ENCODE measurements around the gene CCIN. TPM values are rescaled to one million over a fixed set of nuclear protein-coding genes. Genes with fewer than 3 reads are reported as not detected.

CCIN gene
- total RNA-seq, 2 donors from 2014 or later: 1.6 to 2.3 TPM

DNA sequence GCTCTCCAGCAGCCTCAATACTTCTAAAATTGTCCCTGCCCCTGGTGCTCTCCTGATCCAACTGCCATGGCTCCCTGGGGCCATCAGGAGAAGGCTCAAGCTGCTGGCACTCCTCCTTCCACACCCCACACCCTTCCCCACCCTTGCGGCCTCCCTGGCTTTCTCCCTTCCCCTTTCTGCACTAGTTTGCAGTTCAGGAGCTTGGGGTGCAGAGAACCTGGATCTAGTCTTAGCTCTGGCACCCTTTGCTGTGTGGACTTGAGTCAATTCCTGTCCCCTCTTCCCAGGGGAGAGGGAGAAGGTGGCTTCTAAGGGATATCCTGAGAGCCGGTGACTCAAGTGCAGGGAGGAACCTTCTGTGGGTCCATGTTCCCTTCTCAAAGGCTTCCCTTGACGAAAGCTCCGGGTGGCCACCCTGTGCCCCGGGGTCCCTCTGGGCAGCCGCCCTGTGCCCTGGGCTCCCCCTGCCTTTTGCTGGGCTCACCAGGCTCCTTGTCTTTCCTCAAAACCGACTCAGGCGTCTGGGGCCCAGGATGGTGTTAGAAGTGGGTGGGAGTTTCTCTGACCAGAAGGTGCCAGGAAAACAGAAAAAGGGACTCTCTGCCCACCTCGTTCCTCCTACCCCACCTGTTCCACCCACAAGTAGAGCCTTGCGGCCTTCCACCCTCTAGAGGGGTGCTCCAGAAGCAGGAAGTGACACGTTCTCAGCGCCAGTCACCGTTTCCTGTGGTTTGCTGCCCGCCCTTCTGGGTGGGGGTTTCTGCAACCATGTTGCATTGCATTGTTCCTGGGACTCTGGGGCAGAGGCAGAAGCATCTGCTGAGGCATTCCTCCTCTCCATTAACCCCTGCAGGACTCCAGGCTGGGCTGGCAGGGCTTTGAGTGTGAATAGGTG, 17.6 kb upstream of the CCIN start:
- H3K27ac ChIP-seq: peak overlapping the region; percentile 8 to 18
- DNase-seq (ENCODE audit: low spot score) (no peak), ATAC-seq (ENCODE audit: insufficient number of reproducible peaks, low FRiP score, low read depth) (no peak)
- no peaks in the 10 kb centered on the region for H3K27me3 ChIP-seq (replicated peaks; ENCODE audit: insufficient read depth)
- H3K36me3 ChIP-seq: peaks cover 19% of the 10 kb centered on the region
- no peaks in the 10 kb centered on the region for H3K9me3 ChIP-seq
- peaks cover 26 to 41% of the 10 kb centered on the region in 2 donors for H3K4me1 ChIP-seq (ENCODE audit: control insufficient read depth in 1 of 2, low read depth in 2 of 2)
- no peak overlapping the region for H3K4me3 ChIP-seq
- no peak for TF ChIP-seq CTCF (IDR thresholded peaks at IDR 0.05)

DNA sequence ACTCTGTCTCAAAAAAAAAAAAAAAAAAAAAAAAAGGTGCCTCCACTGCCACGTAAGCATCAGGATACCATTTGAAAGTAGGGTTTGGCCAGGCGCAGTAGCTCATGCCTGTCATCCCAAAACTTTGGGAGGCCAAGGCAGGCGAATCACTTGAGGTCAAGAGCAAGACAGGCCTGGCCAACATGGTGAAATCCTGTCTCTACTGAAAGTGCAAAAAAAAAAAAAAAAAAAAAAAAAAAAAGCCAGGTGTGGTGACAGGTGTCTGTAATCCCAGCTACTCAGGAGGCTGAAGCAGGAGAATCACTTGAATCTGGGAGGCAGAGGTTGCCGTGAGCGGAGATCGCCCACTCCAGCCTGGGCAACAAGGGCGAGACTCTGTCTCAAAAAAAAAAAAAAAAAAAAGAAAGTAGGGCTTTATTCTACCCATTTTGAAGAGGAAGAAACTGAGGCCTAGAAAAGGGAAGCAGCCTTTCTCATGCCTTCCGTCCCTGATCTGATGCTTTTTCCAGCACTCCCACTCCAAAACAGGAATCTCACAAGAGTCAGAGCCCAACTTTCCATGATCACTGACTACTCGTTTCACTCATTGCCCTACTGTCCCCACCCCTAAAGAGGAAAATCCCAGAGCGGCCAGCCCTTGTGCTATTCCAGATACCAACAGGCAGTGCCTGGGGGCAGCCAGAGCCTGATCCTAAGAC, 16.3 kb upstream of the CCIN start:
- H3K27me3 ChIP-seq (replicated peaks; ENCODE audit: insufficient read depth): no peaks in the 10 kb centered on the region
- ATAC-seq (ENCODE audit: insufficient number of reproducible peaks, low FRiP score, low read depth): no peak
- no peak overlapping the region for H3K4me3 ChIP-seq
- peaks cover 19% of the 10 kb centered on the region for H3K36me3 ChIP-seq
- peaks cover 24 to 37% of the 10 kb centered on the region in 2 donors for H3K4me1 ChIP-seq (ENCODE audit: control insufficient read depth in 1 of 2, low read depth in 2 of 2)
- TF ChIP-seq CTCF (IDR thresholded peaks at IDR 0.05): no peak
- no peak overlapping the region for H3K27ac ChIP-seq
- no peaks in the 10 kb centered on the region for H3K9me3 ChIP-seq
- no peak for DNase-seq (ENCODE audit: low spot score)

- DNase-seq (ENCODE audit: low spot score) (no peak), ATAC-seq (ENCODE audit: insufficient number of reproducible peaks, low FRiP score, low read depth) (no peak)
- Histone ChIP-seq H3K36me3 (peaks cover 19% of the 10 kb centered on the region), H3K27me3 (replicated peaks; ENCODE audit: insufficient read depth) (no peaks in the 10 kb centered on the region), H3K9me3 (no peaks in the 10 kb centered on the region), H3K4me3 (no peak overlapping the region), H3K4me1 (ENCODE audit: control insufficient read depth in 1 of 2, low read depth in 2 of 2) (peaks cover 20 to 36% of the 10 kb centered on the region in 2 donors), H3K27ac (peak overlapping the region in 1 of 2 donors; percentile 84)
- TF ChIP-seq CTCF (IDR thresholded peaks at IDR 0.05): no peak
These were observed 15.4 kb upstream of the CCIN start for GRCh38 chr9:36153746-36154145.

DNA sequence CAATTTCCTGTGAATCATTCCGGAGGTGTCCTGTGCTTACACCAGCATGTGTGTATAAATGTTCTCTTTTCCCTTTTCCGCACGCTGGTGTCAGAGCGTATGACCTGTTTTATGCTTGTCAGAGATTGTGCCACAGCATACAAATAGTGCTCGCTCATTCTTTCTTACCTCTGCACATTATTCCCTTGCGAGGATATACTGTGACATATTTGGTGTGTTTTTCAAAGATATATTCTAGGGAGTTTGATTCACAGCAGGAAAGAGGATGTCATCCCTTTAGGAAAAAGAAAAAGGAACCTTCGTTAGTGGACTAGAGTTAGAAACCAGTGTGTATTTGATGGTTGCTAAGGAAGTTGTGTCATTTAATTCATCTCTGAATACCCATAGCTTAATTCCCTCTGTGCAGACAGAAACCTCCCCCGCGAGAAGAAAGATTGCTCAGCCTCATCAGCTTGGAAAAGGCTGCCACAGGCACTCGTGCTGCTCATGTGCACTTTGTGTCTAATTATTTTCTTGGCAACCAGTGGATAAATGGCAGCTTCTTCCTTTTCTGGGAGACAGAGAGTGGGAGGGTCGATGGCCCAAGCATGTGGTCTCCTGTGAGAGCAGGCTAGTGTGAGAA, 14.7 kb upstream of the CCIN start:
- peaks cover 16 to 36% of the 10 kb centered on the region in 2 donors for H3K4me1 ChIP-seq (ENCODE audit: control insufficient read depth in 1 of 2, low read depth in 2 of 2)
- DNase-seq (ENCODE audit: low spot score): no peak

More for the DNA sequence above, 14.7 kb upstream of the CCIN start:
- no peaks in the 10 kb centered on the region for H3K27me3 ChIP-seq (replicated peaks; ENCODE audit: insufficient read depth)
- H3K36me3 ChIP-seq: peaks cover 19% of the 10 kb centered on the region
- H3K27ac ChIP-seq: peak overlapping the region; percentile 56 to 84
- no peaks in the 10 kb centered on the region for H3K9me3 ChIP-seq
- no peak overlapping the region for H3K4me3 ChIP-seq
- no peak for ATAC-seq (ENCODE audit: insufficient number of reproducible peaks, low FRiP score, low read depth)
- no peak for TF ChIP-seq CTCF (IDR thresholded peaks at IDR 0.05)
